ENCODE results near the gene CPVL.

CPVL gene

DNA sequence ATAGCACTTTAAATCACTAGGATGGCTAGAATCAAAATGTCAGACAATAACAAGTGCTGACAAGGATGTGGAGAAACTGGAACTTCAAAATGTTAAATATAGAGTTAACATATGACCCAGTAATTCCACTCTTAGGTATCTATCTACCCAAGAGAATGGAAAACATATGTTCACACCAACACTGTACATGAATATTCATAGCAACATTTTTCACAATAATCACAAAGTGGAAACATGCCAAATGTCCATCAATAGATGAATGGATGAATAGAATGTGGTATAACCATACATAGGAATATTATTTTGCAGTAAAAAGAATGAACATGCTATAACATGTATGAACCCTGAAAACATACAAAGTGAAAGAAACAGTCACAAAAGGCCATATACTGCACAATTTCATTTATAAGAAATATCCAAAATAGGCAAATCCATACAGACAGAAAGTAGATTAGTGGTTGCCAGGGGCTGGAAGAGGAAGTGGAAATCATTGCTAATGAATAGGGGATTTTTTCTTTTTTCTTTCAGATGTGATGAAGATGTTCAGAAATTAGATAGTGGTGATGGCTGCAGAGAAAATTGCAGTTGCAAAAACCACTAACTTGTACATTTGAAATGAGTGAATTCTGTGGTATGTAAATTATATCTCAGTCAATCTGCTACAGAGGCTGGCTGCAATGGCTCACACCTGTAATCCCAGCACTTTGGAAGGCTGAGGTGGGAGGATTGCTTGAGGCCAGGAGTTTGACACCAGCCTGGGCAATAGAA lies 93.0 kb downstream of the CPVL start:
- in situ Hi-C loops (cut with HindIII; ENCODE audit: low sequenced_read_pairs) = no loop called here

DNA sequence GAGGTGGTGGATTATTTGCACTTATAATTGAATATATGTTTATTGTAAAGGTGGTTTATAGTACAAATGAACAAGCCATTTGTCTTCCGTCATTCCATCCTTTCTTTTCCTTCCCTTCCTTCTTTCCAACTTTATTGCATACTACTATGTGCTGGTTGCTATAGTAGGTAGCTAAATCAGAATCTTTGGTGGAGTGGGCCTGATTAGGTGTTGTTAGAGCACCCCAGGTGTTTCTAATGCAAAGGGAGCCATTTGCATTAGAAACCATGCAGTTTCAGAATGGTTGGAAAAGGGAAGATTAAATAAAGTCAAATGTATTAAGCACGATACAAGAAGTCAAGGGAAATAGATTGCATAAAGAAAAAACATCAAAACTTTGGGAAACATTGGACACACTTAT lies 99.4 kb downstream of the CPVL start:
- in situ Hi-C loops (cut with HindIII; ENCODE audit: low sequenced_read_pairs) = no loop called here

DNA sequence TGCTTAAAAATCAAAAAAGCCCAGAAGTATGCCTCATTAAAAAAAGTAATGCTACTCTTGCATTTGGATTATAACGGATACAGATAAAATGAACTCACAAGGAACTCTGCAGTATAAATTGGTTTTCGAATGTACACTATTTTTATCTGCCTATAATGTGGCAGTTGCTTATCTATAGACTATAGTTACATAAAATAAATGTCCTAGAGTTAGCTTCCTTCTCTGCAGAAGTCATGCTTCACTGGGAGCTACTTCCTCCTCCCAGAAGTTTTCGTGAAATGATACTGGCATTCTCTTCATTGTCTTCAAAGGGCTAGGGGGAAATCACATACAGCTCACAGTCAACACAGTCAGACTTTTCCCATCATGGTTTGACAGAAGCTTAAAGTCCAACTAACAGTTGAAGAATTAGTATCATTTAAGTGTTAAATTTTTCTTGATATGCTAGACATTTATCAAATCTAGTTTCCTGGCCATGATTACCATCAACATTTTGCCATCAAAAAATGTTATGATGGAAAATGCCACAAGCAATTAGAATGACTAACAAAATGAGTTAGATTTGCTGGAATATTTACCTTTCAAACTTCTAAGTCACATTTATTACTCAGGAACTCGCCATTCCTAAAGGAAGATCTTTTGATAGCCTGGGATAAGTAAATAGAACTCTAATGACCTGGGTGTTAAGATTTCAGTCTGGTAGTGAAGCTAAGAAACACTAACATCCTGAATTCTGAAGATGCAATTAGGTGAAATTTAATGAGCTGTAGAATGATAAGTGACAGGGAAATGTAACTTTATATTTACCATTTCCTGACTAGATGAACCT lies 100.9 kb downstream of the CPVL start:
- in situ Hi-C loops (cut with HindIII; ENCODE audit: low sequenced_read_pairs) = no loop called here

DNA sequence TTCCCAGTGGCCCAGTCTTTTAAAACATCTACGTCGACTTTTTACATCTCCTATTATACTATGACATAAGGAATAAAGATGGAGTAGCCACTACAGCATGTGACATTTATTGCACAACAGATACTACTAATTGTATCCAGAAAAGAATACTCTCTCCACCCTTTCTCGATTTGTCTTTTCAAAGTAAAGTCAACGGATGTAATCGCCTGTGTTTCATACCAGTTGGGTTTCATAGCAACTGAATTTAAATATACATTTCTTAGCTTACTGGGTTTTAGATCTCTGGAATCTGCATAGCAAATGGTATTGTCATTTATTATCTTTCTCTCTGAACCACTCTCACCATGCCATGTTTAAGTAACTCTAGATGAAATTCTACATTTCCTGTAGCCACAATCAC lies 101.8 kb downstream of the CPVL start:
- in situ Hi-C loops (cut with HindIII; ENCODE audit: low sequenced_read_pairs) = no loop called here

DNA sequence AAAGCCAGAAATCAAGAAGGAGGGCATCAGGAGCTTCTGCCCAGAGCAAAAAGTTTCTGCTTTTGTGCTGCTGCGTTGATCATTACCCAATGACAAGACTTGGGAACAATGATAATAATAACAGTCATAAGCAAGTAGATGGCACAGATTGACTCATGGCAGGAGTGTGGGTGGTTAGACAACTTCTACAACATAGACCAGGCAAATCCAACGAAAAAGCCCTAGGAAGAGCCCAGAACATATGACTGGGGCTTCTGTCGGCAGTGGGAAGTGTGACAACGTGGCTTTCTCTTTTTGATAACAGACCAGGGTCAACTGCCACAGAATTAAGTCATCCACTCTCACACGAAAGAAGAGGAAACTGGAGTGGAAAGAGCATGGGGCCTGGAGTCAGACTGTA lies 102.8 kb downstream of the CPVL start:
- in situ Hi-C loops (cut with HindIII; ENCODE audit: low sequenced_read_pairs) = no loop called here

DNA sequence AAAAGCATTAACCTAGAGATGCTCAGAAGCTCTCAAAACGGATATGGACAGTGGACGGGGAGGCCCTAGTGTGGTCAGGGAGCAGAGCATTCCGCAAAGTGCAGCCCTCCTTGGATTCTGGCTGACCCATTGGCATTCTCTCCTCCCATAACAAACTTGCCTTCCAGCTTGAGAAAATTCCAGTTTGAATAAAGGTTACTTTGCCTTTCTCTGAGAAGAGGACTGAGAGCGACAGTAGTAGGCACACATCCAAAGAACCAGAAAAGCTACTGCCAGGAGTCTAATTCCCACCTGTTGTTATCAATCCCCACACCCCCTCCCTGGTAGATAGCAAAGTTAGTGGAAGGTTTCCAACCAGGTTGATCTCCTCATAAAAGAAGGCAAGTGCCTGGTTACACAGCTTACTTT lies 103.5 kb downstream of the CPVL start:
- in situ Hi-C loops (cut with HindIII; ENCODE audit: low sequenced_read_pairs) = no loop called here

DNA sequence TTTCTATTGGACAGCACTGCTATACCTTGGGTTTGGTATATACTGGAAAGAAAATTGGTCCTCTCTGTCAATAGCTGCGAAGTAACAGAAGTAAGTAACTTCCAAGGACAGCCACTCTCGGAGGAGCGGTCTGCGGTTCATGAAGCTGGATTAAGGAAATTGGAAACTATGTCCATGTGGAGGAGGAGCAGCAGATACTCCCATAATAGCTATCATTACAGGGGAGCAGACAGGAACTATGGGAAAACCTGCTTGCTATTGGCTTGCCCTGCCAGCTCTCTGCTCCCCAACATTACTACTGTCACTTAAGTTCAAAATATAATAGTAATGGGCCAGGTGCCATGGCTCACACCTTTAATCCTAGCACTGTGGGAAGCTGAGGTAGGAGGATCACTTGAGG lies 104.3 kb downstream of the CPVL start:
- in situ Hi-C loops (cut with HindIII; ENCODE audit: low sequenced_read_pairs) = no loop called here

DNA sequence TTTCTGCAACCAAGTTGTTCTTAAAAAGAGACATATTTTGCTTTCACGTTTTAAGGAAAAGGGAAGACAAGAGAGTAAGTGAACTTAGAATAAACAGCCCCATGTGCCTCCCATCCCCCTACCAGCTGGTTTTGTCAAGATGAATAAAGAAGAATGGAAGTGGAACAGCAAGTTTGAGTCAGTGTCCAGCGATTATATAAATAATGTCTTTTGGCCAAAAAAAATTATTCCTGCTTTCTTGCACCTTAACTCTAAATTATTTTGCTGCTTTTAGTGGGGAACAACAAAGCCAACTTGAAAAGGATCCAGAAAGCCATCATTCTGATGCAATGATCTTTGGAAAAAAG lies 105.8 kb downstream of the CPVL start:
- in situ Hi-C loops (cut with HindIII; ENCODE audit: low sequenced_read_pairs) = no loop called here

DNA sequence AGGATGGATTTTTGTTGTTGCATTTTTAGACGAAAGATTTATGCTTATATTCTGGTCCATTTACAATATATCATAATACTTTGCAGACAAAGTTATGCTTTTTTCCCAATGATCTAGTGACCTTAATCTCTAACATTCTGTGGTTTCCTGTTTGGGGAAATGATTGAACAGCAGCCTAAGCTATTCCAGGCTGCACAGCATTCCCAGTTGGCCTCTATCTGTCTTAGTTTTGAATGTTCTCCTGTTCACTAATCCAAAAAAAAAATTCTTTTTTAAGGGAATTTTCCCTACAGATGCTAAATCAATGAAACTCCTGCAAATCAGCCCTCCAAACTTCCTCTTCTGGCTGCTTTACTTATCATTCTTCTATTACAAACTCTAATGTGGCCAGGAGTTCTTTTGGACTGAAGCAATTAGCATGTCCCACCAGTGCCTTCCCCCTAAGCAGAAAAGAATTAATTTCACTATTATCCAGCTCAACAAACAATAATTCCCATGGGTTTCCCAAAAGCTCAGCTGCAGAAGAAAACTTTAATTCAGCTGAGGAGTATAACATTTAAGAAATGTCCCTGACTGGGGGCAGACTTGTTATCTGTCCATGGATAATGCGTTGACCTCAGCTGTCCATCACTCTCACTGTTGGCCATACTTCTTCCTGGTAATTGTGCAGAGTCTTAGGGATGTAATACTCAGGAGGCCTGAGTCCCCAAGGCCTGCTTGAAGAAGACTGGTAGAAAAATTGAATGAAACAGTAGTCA lies 106.3 kb downstream of the CPVL start:
- in situ Hi-C loops (cut with HindIII; ENCODE audit: low sequenced_read_pairs) = no loop called here

DNA sequence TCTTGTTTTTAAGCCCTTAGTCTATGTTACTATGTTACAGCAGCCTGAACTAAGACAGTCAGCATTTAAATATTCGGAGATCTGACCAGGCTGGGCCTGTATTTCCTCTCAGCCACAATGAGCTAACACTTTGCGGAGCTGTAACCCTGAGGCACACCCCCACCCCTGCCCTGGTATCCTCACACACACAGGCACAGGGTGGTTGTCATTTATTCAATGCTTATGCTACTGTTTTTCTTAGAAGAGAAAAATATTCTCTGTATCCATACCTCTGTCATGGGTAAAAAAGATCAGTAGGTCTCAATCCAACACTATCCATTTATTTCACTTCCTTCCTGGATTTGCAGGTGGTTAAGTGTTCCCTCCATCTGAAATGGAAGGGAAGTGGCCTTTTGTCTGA lies 107.9 kb downstream of the CPVL start:
- in situ Hi-C loops (cut with HindIII; ENCODE audit: low sequenced_read_pairs) = no loop called here

DNA sequence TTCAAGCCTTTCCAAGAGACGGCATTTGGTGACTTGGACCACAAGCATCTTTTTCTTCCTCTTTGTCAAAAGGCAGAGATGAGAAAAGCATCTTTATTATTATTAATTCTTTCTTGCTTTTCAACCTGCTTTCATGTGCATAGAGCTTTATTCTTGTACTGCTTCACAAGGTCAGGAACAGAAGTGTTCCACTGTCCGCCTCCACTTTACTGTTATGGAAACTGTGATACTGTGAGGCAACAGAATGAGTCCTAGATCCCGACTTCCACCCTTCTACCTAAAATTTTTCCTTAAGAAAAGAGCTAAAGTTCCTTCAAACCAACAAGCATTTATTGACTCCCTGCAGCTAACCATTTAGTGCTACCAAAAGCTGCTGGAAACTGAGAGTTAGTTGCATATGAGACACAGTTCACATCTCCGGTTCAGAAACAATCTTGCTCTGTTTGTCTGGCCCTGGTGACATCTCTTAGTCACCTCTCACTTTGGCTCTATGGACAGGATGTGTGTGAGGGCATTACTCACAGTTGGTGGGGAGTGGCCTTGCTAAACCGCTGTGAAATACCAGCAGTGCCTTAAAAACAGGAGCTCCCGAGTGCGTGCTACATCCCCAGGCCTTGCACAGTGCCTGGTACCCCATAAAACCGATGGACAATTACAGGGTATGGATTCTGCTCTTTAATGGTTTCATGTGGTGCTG lies 111.1 kb downstream of the CPVL start:
- in situ Hi-C loops (cut with HindIII; ENCODE audit: low sequenced_read_pairs) = no loop called here

DNA sequence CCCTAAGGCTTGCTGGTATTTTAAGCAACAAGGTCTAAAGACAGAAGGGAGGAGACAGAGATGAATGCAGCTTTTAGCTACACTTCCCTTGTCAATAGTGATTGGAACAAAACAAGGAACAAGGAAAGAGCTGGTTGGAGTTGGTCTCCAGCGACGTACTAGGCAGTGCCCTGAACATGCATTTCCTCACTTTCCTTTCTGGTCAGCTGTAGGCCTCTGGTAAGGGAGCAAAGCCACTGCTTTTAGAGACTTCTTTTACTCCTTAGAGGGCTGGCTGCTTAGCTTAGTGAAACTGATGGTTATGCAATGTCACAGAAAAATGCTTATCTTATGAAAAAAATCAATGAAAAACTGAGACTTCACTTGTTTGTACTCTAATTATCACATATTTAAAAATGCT lies 112.8 kb downstream of the CPVL start:
- in situ Hi-C loops (cut with HindIII; ENCODE audit: low sequenced_read_pairs) = no loop called here

DNA sequence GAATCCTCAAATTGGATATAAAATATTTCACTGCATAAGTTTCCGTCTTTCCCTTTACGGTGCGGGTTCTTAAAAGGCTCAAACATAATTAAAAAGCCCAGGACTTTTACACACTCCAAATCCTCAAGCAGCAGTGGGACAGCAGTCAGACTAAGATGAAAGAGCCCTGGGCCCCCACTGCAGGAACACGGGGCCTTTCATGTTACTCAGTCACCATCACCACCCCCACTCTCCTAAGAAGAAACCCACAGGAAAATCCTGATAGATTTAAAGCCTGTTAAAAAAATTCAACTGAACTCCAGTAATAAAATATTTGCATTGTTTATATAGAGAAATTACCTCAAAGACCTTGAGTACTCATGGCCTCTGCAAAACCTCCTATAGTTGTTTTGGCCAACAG lies 114.2 kb downstream of the CPVL start:
- in situ Hi-C loops (cut with HindIII; ENCODE audit: low sequenced_read_pairs) = no loop called here

DNA sequence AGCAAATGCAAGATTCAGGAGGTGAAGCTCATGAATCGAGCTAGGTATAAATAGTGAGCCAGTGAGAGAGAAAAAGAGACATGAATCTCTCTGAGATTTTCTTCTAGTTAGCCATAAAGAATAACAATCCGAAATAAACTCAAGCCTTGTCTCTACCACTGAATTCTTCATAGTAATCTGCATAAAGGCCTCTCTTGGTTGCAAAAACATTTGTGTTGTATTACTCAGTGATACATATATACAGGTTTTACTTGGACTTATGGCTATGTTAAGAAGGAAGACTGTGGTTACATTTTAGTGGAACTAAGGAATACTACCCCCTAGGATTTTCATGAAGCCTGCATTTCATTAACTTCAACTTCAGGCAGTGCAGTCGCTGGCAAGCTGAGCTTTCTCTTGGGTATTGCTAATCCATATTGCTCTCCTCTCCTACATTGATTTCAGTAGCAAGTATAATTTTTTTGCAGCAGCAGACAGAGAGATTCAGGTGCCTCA lies 115.5 kb downstream of the CPVL start:
- in situ Hi-C loops (cut with HindIII; ENCODE audit: low sequenced_read_pairs) = no loop called here

DNA sequence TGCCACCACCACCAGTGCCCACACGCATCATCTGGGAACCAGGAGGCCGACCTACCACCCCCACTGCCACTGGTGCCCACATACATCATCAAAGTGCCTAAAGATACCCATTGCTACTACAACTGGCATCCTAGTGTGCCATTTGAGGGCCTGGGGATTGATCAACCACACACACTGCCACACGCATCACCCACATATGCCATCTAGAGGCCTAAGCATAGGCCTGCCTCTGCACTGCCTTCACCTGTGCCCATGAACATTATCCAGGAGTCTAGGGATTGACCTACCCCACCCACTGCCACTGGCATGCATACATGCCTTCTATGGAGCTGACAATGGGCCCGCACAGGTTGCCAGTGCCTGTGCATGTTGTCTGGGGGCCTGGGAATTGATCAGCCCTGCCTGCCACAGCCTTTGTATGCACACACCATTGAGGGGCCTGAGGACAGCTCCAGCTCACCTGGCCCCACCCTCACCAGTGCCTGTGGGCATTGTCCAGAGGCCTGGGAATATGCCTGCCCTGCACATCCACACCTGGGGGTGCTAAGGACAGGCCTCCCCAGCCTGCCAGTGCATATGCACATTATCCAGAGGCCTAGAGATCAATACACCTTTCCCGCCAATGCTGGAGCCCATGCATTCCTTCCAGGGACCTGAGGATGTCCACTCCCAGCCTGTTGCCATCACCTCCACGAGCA lies 123.9 kb downstream of the CPVL start:
- in situ Hi-C loops (cut with HindIII; ENCODE audit: low sequenced_read_pairs) = no loop called here

DNA sequence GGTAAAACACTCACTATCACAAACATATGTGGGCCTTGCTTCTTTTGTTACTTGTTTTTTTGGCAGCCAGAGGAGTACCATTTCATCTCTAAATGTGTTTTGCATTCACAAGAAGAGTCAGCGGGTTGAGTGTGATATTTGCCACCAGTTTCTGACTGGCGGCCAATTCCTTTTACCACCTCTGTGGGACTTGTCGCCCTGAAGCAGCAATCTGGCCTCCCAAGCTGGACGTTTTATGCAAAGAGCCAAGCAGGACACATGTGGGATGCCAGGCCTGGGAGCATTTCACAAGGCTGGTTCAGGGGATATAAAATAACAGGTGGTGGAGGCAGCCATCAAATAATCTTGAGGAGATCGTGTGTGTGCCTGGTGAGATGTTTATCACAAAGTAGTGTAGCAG lies 126.4 kb downstream of the CPVL start:
- in situ Hi-C loops (cut with HindIII; ENCODE audit: low sequenced_read_pairs) = no loop called here

DNA sequence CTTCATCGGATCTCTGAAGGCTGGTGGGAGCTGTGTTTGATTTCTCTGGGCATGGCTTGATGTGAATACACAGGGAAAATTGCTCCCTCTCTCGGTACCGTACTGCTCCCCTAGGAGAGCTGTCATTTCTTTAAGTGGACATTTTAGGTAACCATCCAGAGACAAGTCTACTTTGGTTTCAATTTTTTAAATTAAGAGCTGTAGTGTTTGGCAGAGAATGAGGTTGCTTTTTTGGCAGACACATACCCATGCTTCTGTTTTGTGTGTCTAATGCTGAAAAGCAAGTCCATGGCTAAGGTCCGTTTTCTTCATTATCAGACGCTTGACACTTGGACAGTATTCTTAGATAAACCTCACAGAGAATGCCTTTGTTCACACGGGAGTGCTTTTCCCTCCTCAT lies 127.0 kb downstream of the CPVL start:
- in situ Hi-C loops (cut with HindIII; ENCODE audit: low sequenced_read_pairs) = no loop called here

DNA sequence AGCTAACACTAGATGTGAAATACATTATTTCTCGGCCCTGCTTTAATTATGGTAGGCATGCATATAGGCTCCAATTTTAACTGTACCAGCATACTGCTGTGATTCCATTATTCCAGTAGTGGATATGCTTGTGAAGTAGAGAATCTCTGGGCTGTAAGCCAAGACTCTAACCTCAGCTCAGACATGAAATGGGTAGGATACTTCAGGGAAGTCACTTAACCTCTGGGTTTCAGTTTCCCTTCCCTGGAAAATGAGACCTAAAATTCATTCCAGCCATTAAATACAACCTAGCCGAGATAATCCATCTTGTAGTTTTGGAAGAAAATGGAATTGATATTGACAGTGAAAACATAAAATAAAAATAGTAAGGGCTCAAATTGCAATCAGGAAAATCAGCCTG lies 128.6 kb downstream of the CPVL start:
- in situ Hi-C loops (cut with HindIII; ENCODE audit: low sequenced_read_pairs) = no loop called here

DNA sequence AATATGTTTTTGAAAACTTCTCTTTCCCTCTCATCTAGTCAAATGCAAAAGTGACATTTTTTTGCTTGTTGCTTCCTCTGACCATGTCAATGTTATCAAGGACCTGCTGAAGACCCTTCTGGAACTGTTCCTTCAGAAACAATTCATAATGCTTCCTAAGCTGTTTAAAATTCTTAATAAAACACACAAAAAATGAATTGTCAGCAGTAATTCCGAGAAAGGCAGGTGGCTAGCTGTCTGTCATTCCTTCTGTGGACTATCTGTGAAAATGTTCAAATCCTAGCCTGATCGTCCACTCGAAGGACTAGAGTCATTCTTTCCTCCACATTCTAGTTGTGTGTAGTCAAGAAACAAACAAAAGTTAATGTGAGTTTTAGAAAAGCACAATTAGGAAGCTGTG lies 131.6 kb downstream of the CPVL start:
- in situ Hi-C loops (cut with HindIII; ENCODE audit: low sequenced_read_pairs) = no loop called here

DNA sequence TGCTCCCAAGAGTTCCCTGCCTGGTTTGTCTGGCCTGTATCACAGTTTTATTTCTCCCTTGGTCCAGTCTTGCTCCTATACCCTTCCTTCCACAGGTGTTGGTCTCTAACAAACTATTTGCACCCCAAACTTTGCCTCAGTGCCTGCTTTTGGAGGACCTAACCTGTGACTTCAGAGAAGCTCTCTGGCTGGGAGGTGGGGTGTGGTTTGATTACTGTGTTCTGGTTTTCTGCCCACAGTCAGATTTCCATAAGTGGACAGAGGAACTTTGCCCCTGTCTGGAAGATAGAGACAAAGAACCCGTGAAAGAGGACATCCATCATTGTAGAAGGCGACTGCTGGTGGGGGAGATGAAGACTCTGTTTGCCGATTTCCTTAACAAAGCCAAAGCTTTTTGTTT lies 132.4 kb downstream of the CPVL start:
- in situ Hi-C loops (cut with HindIII; ENCODE audit: low sequenced_read_pairs) = no loop called here
